BLaER1 (cell line): ENCODE measurements around the gene RNF149.
A peak's percentile ranks its signal among the peaks of the same experiment; 100 is the strongest.

Source experiments
- H3K27ac ChIP-seq: shearing (Covaris generic); formaldehyde crosslinking; 2 replicates; pipeline ENCODE4 v1.8.1; 2022
- H3K27me3 ChIP-seq: shearing (Covaris generic); formaldehyde crosslinking; 2 replicates; pipeline ENCODE4 v1.8.1; 2022
- H3K36me3 ChIP-seq: shearing (Covaris generic); formaldehyde crosslinking; 2 replicates; pipeline ENCODE4 v1.8.1; 2022
- H3K4me1 ChIP-seq: shearing (Covaris generic); formaldehyde crosslinking; 2 replicates; pipeline ENCODE4 v1.8.1; 2022
- H3K4me2 ChIP-seq: shearing (Covaris generic); formaldehyde crosslinking; 2 replicates; pipeline ENCODE4 v1.8.1; 2022
- H3K4me3 ChIP-seq: shearing (Covaris generic); formaldehyde crosslinking; 2 replicates; pipeline ENCODE4 v1.8.1; 2022
- H3K9ac ChIP-seq: shearing (Covaris generic); formaldehyde crosslinking; 2 replicates; pipeline ENCODE4 v1.8.1; 2022
- H3K9me3 ChIP-seq: shearing (Covaris generic); formaldehyde crosslinking; 2 replicates; pipeline ENCODE4 v1.8.1; 2022
- H4K20me1 ChIP-seq: shearing (Covaris generic); formaldehyde crosslinking; 2 replicates; pipeline ENCODE4 v1.8.1; 2022
- Cebpa-rat ChIP-seq: shearing (Covaris generic); IDR thresholded peaks from 2 replicates; pipeline ENCODE4 v1.8.1; 2022

Gene RNF149

DNA sequence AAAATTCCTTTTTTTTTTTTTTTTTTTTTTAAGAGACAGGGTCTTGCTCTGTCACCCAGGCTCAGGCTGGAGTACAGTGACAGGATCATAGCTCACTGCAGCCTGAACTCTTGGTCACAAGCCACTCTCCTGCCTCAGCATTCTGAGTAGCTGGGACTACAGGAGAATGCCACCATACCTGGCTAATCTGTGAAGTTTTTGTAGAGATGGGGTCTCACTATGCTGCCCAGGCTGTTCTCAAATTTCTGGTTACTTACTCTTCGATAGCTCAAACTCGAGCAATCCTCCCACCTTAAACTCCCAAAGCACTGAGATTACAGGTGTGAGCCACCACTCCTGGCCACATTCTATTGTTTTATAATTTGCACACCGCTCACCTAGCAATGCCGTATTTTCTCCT is 27.0 kb downstream of the RNF149 start:
- TF ChIP-seq Cebpa-rat = no peak
- Histone ChIP-seq H3K4me1 (peaks cover 27% of the 10 kb centered on the region), H3K9me3 (no peaks in the 10 kb centered on the region), H3K4me3 (no peak overlapping the region), H4K20me1 (peaks cover 23% of the 10 kb centered on the region), H3K4me2 (no peak overlapping the region), H3K9ac (no peak overlapping the region), H3K36me3 (peaks cover 99% of the 10 kb centered on the region), H3K27ac (no peak overlapping the region), H3K27me3 (no peaks in the 10 kb centered on the region)

GRCh38 chr2:101278925-101279324 is 29.6 kb downstream of the RNF149 start:
- Histone ChIP-seq H3K4me3 (no peak overlapping the region), H3K4me2 (no peak overlapping the region), H3K9me3 (no peaks in the 10 kb centered on the region), H4K20me1 (peaks cover 23% of the 10 kb centered on the region), H3K27ac (no peak overlapping the region), H3K9ac (no peak overlapping the region), H3K36me3 (peaks cover 93% of the 10 kb centered on the region), H3K4me1 (peaks cover 27% of the 10 kb centered on the region), H3K27me3 (no peaks in the 10 kb centered on the region)
- TF ChIP-seq Cebpa-rat = 0 out of 2 replicates have a peak, but pooled peaks have one; percentile 9

- Histone ChIP-seq H3K9ac (no peak overlapping the region), H4K20me1 (peaks cover 20% of the 10 kb centered on the region), H3K4me2 (no peak overlapping the region), H3K4me3 (no peak overlapping the region), H3K4me1 (peaks cover 14% of the 10 kb centered on the region), H3K36me3 (peaks cover 92% of the 10 kb centered on the region), H3K27ac (no peak overlapping the region), H3K27me3 (no peaks in the 10 kb centered on the region), H3K9me3 (no peaks in the 10 kb centered on the region)
- no peak for TF ChIP-seq Cebpa-rat
Measured at GRCh38 chr2:101277111-101277510, 31.4 kb downstream of the RNF149 start.

DNA sequence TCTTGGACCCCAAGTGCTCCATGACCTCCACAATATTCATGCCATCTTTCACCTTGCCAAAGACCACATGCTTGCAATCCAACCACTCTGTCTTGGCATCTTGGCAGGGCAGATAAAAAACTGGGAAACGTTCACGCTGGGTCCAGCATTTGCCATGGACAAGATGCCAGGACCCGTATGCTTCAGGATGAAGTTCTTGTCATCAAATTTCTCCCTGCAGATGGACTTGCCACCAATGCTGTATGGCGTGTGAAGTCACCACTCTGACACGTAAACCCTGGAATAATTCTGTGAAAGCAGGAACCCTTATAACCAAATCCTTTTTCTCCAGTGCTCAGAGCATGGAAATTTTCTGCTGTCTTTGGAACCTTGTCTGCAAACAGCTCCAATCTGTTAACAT is 34.4 kb downstream of the RNF149 start:
- TF ChIP-seq Cebpa-rat = no peak
- Histone ChIP-seq H3K4me2 (no peak overlapping the region), H3K27ac (no peak overlapping the region), H3K36me3 (peaks cover 91% of the 10 kb centered on the region), H4K20me1 (peaks cover 18% of the 10 kb centered on the region), H3K9ac (no peak overlapping the region), H3K27me3 (no peaks in the 10 kb centered on the region), H3K9me3 (no peaks in the 10 kb centered on the region), H3K4me1 (0 out of 2 replicates have a peak, but pooled peaks cover 8% of the 10 kb centered on the region), H3K4me3 (no peak overlapping the region)

- H3K27me3 ChIP-seq = no peaks in the 10 kb centered on the region
- no peak overlapping the region for H3K9ac ChIP-seq
- no peak overlapping the region for H3K27ac ChIP-seq
- no peak overlapping the region for H3K4me3 ChIP-seq
- peaks cover 29% of the 10 kb centered on the region for H4K20me1 ChIP-seq
- H3K4me2 ChIP-seq = no peak overlapping the region
- peaks cover 92% of the 10 kb centered on the region for H3K36me3 ChIP-seq
- no peak for TF ChIP-seq Cebpa-rat
- no peaks in the 10 kb centered on the region for H3K9me3 ChIP-seq
- peaks cover 4% of the 10 kb centered on the region for H3K4me1 ChIP-seq
Measured at GRCh38 chr2:101273056-101273455, 35.4 kb downstream of the RNF149 start.

- Histone ChIP-seq H3K27ac (no peak overlapping the region), H3K36me3 (peaks cover 92% of the 10 kb centered on the region), H3K9me3 (no peaks in the 10 kb centered on the region), H3K9ac (no peak overlapping the region), H3K4me1 (peaks cover 12% of the 10 kb centered on the region), H3K27me3 (no peaks in the 10 kb centered on the region), H3K4me3 (no peak overlapping the region), H4K20me1 (peaks cover 38% of the 10 kb centered on the region), H3K4me2 (no peak overlapping the region)
- no peak for TF ChIP-seq Cebpa-rat
Measured at GRCh38 chr2:101272045-101272784, 36.3 kb downstream of the RNF149 start.

- H3K9me3 ChIP-seq = no peaks in the 10 kb centered on the region
- no peak overlapping the region for H3K4me2 ChIP-seq
- no peak overlapping the region for H3K27ac ChIP-seq
- peaks cover 12% of the 10 kb centered on the region for H3K4me1 ChIP-seq
- no peaks in the 10 kb centered on the region for H3K27me3 ChIP-seq
- H3K9ac ChIP-seq = no peak overlapping the region
- no peak for TF ChIP-seq Cebpa-rat
- peaks cover 93% of the 10 kb centered on the region for H3K36me3 ChIP-seq
- H4K20me1 ChIP-seq = peaks cover 43% of the 10 kb centered on the region
- no peak overlapping the region for H3K4me3 ChIP-seq
Measured at GRCh38 chr2:101270700-101271259, 37.7 kb downstream of the RNF149 start.

DNA sequence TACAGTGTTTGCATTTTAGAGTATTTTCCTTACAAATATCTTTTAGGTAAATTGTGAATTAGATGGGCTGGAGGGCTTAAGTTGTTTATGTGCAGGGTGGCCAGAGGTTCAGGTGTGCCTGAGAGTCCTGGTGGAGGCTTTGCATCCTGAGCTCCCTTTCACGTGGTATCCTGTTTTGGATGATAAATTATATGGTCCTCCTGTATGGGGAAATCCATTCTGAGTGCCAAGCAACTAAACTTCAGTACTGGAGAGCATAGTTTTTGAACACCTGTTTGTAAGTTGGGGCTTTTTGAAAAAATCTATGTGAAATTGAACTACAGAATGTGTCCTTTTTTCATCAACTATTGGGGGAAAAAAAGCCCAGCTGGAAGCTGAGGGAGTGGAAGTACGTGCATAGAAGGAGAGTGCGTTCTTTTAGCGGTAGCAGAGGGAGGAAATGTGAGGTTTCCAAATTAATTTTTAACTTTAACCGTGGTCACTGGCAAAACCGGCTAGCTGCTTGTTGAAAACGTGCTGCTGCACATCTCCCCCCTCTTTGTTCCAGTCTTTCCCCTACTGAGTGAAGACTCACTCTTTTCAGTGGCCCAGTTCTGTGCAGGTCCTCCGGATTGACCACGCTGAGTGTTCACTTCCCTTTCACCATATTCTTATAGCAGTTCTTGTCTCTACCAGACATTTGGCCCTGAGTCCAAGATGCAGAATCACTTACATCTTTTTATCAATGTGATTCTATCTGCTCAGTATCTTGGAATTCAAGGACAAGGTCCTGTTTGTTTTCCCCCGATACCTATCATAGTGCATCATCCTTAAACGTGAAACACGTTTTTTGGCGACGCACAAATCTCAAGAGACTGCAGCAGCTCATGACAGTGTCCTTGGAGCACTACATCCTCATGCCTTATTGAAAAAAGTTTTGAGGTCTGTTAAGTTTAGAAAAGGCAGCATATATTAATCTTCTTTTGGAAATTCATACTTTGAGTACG is 40.5 kb downstream of the RNF149 start:
- H3K4me1 ChIP-seq = peaks cover 12% of the 10 kb centered on the region
- no peak overlapping the region for H3K4me3 ChIP-seq
- no peaks in the 10 kb centered on the region for H3K9me3 ChIP-seq
- H3K27ac ChIP-seq = no peak overlapping the region
- H4K20me1 ChIP-seq = peaks cover 57% of the 10 kb centered on the region
- H3K27me3 ChIP-seq = no peaks in the 10 kb centered on the region
- H3K9ac ChIP-seq = no peak overlapping the region
- no peak for TF ChIP-seq Cebpa-rat
- peaks cover 97% of the 10 kb centered on the region for H3K36me3 ChIP-seq
- H3K4me2 ChIP-seq = no peak overlapping the region

GRCh38 chr2:101265893-101266499 is 42.5 kb downstream of the RNF149 start:
- Histone ChIP-seq H4K20me1 (peaks cover 62% of the 10 kb centered on the region), H3K9ac (no peak overlapping the region), H3K9me3 (no peaks in the 10 kb centered on the region), H3K27ac (no peak overlapping the region), H3K4me1 (peaks cover 12% of the 10 kb centered on the region), H3K4me2 (no peak overlapping the region), H3K4me3 (no peak overlapping the region), H3K27me3 (no peaks in the 10 kb centered on the region), H3K36me3 (peaks cover 94% of the 10 kb centered on the region)
- TF ChIP-seq Cebpa-rat = no peak
